Cardiac muscle cell (in vitro differentiated cells and primary cell): Measurements from ENCODE around the gene EPB41. TPM values are rescaled to one million over a fixed set of nuclear protein-coding genes. Genes with fewer than 3 reads are reported as not detected.

Experiments
- DNase-seq, 2 donors: peaks; one replicate each; pipeline versions ENCODE4 v3.0.0 to v3.0.0-alpha.2; 2010 to 2017; ENCODE audit warnings: low read depth in 1 of 2, low spot score in 1 of 2
- H3K27ac ChIP-seq: fragments of 200-600 bp; sonication (generic); 2 replicates; pipeline ENCODE4 v1.5.1; 2016
- H3K27me3 ChIP-seq: fragments of 200-600 bp; sonication (generic); 2 replicates; pipeline ENCODE4 v1.6.0; 2016; ENCODE audit warnings: control low read depth
- H3K36me3 ChIP-seq: fragments of 200-600 bp; sonication (generic); 2 replicates; pipeline ENCODE4 v1.5.1; 2016; ENCODE audit warnings: control low read depth
- H3K4me1 ChIP-seq: fragments of 200-600 bp; sonication (generic); 2 replicates; pipeline ENCODE4 v1.8.1; 2017; ENCODE audit warnings: low read depth, mild to moderate bottlenecking, mixed run types
- H3K4me3 ChIP-seq: fragments of 200-600 bp; sonication (generic); 2 replicates; pipeline ENCODE4 v1.5.1; 2016; ENCODE audit warnings: mild to moderate bottlenecking
- H3K9me3 ChIP-seq: fragments of 200-600 bp; sonication (generic); 2 replicates; pipeline ENCODE4 v1.5.1; 2017; ENCODE audit warnings: low read depth, mild to moderate bottlenecking, control low read depth
- polyA plus RNA-seq: library from polyadenylated mRNA; unstranded; fragments of >200 nt; fragmentation: Nextera tagmentation; extraction: Ambion mirVana; gene quantifications from 2 replicates; pipeline ENCODE4 v1.2.1, GENCODE V29; 2016
- total RNA-seq: library from RNA; depleted of rRNA; stranded (reverse); fragments of >200 nt; gene quantifications from 2 replicates; pipeline ENCODE4 v1.2.3, GENCODE V29; 2016
- TF ChIP-seq, protein P1 (sequence below): IDR thresholded peaks from 2 replicates; pipeline ENCODE4 v1.5.1; 2012; ENCODE audit warnings: low read depth, mild to moderate bottlenecking, low read length

Gene EPB41
- total and polyA plus RNA-seq, 2 experiments from 2014 or later = 15.4 to 50.5 TPM

DNA sequence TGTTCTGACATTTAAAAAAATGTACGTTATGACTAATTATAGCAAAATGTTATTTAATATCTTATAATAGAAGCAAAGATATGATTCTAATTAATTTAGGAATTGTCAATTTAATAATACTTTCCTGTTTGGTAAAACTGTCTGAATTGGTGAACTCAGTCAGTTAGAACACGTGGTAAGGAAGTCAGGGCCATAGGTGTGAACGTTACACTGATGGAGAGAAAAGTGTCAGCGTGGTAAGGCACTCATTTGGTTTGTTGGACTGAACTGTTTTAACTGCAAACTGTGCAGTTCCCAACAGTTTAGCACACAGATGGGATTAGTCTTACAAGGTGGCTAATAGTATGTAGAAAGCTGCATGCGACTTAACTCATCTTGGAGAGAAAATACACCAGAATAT, 102.9 kb downstream of the EPB41 start:
- H3K9me3 ChIP-seq = no peaks in the 10 kb centered on the region

DNA sequence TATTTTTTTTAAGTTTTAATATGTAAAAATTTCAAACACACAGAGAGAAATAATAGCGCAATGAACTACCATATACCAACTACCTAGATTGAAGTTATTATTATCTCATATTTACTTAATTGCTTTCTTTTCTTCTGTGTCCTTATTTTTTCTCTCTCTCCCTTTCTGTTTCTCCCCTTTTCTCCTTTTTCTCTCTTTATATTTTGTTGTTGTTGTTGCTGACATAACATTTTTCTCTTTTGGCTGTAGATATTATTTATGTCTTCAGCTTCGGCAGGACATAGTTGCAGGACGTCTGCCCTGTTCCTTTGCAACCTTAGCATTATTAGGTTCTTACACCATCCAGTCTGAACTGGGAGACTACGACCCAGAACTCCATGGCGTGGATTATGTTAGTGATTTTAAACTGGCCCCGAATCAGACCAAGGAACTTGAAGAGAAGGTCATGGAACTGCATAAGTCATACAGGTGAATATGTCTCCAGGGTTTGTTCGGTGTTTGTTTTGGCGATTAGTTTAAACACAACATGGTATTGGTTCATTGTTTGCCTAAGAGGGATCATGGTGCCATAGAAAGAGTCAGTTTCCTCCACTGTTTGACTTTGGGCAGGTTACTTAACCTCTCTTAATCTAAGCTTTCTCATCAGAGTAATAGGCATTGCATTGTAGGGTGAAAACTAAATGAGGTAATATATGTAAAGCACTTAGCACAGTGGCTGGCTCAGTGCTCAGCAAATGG, 103.8 kb downstream of the EPB41 start:
- TF ChIP-seq, protein P1, sequence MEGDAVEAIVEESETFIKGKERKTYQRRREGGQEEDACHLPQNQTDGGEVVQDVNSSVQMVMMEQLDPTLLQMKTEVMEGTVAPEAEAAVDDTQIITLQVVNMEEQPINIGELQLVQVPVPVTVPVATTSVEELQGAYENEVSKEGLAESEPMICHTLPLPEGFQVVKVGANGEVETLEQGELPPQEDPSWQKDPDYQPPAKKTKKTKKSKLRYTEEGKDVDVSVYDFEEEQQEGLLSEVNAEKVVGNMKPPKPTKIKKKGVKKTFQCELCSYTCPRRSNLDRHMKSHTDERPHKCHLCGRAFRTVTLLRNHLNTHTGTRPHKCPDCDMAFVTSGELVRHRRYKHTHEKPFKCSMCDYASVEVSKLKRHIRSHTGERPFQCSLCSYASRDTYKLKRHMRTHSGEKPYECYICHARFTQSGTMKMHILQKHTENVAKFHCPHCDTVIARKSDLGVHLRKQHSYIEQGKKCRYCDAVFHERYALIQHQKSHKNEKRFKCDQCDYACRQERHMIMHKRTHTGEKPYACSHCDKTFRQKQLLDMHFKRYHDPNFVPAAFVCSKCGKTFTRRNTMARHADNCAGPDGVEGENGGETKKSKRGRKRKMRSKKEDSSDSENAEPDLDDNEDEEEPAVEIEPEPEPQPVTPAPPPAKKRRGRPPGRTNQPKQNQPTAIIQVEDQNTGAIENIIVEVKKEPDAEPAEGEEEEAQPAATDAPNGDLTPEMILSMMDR = no peak
- no peaks in the 10 kb centered on the region for H3K36me3 ChIP-seq
- H3K27me3 ChIP-seq = no peaks in the 10 kb centered on the region
- DNase-seq = no peak
- no peaks in the 10 kb centered on the region for H3K9me3 ChIP-seq
- H3K27ac ChIP-seq = no peak overlapping the region
- no peaks in the 10 kb centered on the region for H3K4me1 ChIP-seq
- H3K4me3 ChIP-seq = no peak overlapping the region

More for the DNA sequence above, 102.9 kb downstream of the EPB41 start:
- no peak overlapping the region for H3K4me3 ChIP-seq
- no peak for DNase-seq
- H3K4me1 ChIP-seq = no peaks in the 10 kb centered on the region
- H3K27ac ChIP-seq = no peak overlapping the region
- no peaks in the 10 kb centered on the region for H3K27me3 ChIP-seq
- H3K36me3 ChIP-seq = no peaks in the 10 kb centered on the region
- TF ChIP-seq, protein P1 = no peak

DNA sequence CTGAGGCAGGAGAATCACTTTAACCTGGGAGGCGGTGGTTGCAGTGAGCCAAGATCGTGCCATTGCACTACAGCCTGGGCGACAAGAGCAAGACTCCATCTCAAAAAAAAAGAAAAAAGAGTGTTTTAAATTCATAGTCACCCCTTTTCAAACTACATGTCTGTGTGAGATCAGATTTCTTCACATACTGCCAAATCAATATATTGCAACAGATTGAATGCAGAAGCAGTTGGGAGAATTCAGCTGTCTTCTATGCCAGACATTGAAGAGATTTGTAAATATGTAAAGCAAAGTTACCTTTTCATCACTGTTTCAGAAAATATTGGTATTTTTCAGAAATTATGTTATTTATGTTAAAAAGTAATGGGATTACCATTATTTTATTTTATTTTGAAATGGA, 108.3 kb downstream of the EPB41 start:
- Histone ChIP-seq H3K4me3 (no peak overlapping the region), H3K9me3 (no peaks in the 10 kb centered on the region), H3K4me1 (no peaks in the 10 kb centered on the region), H3K36me3 (no peaks in the 10 kb centered on the region), H3K27me3 (no peaks in the 10 kb centered on the region), H3K27ac (no peak overlapping the region)
- no peak for DNase-seq
- TF ChIP-seq, protein P1 = no peak

DNA sequence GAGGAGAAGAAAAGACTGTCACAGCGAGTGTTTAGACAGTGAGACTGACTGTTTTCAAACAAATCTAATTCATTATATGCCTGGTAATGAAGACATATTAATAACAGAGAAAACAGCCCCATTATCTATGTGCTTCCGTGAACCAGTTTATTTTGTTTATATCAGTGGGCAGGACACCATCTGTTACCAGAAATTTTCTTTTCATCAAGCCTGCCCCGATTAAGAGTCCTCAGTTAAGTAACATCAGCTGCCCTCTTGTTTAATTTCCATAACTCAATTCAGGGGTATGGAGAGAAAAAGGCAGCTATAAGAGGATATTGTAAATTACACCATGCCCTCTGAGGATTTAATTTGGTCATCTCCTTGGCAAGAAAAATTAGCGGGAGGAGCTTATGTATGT, 115.3 kb downstream of the EPB41 start:
- no peak overlapping the region for H3K4me3 ChIP-seq
- no peaks in the 10 kb centered on the region for H3K27me3 ChIP-seq
- DNase-seq = no peak
- H3K9me3 ChIP-seq = no peaks in the 10 kb centered on the region
- H3K4me1 ChIP-seq = peaks cover 5% of the 10 kb centered on the region
- no peaks in the 10 kb centered on the region for H3K36me3 ChIP-seq
- TF ChIP-seq, protein P1 = no peak
- no peak overlapping the region for H3K27ac ChIP-seq

DNA sequence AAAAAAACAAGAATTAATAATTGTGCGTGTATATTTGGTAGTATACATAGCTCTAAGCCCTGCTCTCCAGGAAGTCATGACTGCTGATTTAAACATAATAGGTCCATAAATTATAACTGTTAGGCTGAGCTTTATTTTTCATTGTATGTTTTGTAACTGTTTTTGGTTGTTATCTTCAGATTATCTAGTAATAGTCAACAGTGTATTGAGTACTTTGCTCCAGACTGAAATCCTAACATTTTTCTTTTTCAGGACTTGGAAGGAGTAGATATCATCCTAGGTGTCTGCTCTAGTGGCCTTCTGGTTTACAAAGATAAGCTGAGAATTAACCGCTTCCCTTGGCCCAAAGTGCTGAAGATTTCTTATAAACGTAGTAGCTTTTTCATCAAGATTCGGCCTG, 118.5 kb downstream of the EPB41 start:
- TF ChIP-seq, protein P1 = no peak
- no peak overlapping the region for H3K4me3 ChIP-seq

More for the DNA sequence above, 118.5 kb downstream of the EPB41 start:
- Histone ChIP-seq H3K27ac (no peak overlapping the region), H3K4me1 (peaks cover 5% of the 10 kb centered on the region), H3K9me3 (no peaks in the 10 kb centered on the region), H3K36me3 (no peaks in the 10 kb centered on the region), H3K27me3 (no peaks in the 10 kb centered on the region)
- no peak for DNase-seq
